ENCODE measurements around the gene TRAF3.

DNA sequence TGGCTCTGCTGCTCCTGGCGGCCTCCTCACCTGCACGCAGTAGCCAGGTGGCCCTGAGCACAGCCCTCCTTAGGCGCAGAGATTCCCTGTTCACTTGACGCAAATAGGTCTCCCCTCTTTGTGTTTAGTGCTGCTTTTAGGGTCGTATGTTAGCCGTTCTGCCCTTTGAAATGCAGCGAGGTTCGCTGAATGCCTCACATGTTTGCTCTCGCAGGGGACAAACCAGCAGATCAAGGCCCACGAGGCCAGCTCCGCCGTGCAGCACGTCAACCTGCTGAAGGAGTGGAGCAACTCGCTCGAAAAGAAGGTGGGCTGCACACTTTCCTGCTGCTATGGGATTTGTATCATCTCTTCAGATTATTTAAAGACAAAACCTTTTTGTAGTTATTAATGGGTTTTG is 113.9 kb downstream of the TRAF3 start:
- TF ChIP-seq, protein P1, sequence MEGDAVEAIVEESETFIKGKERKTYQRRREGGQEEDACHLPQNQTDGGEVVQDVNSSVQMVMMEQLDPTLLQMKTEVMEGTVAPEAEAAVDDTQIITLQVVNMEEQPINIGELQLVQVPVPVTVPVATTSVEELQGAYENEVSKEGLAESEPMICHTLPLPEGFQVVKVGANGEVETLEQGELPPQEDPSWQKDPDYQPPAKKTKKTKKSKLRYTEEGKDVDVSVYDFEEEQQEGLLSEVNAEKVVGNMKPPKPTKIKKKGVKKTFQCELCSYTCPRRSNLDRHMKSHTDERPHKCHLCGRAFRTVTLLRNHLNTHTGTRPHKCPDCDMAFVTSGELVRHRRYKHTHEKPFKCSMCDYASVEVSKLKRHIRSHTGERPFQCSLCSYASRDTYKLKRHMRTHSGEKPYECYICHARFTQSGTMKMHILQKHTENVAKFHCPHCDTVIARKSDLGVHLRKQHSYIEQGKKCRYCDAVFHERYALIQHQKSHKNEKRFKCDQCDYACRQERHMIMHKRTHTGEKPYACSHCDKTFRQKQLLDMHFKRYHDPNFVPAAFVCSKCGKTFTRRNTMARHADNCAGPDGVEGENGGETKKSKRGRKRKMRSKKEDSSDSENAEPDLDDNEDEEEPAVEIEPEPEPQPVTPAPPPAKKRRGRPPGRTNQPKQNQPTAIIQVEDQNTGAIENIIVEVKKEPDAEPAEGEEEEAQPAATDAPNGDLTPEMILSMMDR (IDR thresholded peaks at IDR 0.05 in 8 of 11, conservative IDR thresholded peaks at IDR 0.05 in 3 of 11): no peak
- TF ChIP-seq POLR2AphosphoS5 (IDR thresholded peaks at IDR 0.05): no peak
- no peak for TF ChIP-seq POLR2A (IDR thresholded peaks at IDR 0.05)

Measured in spleen (tissue), 7 donors.